H1 (cell line): ENCODE measurements around the gene SLFNL1. TPM values are rescaled to one million over a fixed set of nuclear protein-coding genes. Genes with fewer than 3 reads are reported as not detected.

Experiments
- ATF2 ChIP-seq: IDR thresholded peaks from 2 replicates; pipeline ENCODE4 v1.6.1; 2012; ENCODE audit warnings: low read length, inconsistent platforms
- EGR1 ChIP-seq: IDR thresholded peaks from 2 replicates; pipeline ENCODE4 v1.6.1; 2011; ENCODE audit warnings: low read depth, low read length, borderline replicate concordance
- HDAC6 ChIP-seq: IDR thresholded peaks from one replicate; pipeline ENCODE4 v1.7.1; 2012; ENCODE audit warnings: low read depth, mild to moderate bottlenecking, inconsistent platforms, low read length, moderate library complexity
- KDM5A ChIP-seq: fragments of 200-600 bp; IDR thresholded peaks from 2 replicates; pipeline ENCODE4 v1.7.1; 2012; ENCODE audit warnings: mild to moderate bottlenecking, low read length, inconsistent platforms, mixed read lengths
- SP2 ChIP-seq: IDR thresholded peaks from 2 replicates; pipeline ENCODE4 v1.6.1; 2012; ENCODE audit warnings: mild to moderate bottlenecking, low read length, inconsistent platforms
- SUZ12 ChIP-seq: fragments of 200-600 bp; sonication (generic); IDR thresholded peaks from 2 replicates; pipeline ENCODE4 v1.6.1; 2012; ENCODE audit warnings: mild to moderate bottlenecking, inconsistent platforms, low read length, moderate library complexity, mixed read lengths
- TAF7 ChIP-seq: optimal IDR thresholded peaks from 2 replicates; pipeline ENCODE3; 2011; ENCODE audit warnings: low read depth, mild to moderate bottlenecking, inconsistent platforms, low read length, moderate library complexity, borderline replicate concordance
- polyA plus RNA-seq, 7 experiments: library from polyadenylated mRNA; depleted of rRNA in 3 of 7; stranded (reverse) in 5 of 7; unstranded in 2 of 7; fragments of >200 nt in 5 of 7; fragments of 200-250 nt in 2 of 7; gene quantifications; 1 replicate in 5 of 7; 2 replicates in 1 of 7; 4 replicates in 1 of 7; pipeline versions ENCODE4 v1.2.1 to v1.2.3, GENCODE V29; 2011 to 2013; ENCODE audit warnings: missing spikeins in 2 of 7, mixed read lengths in 2 of 7
- total RNA-seq: library from RNA; stranded (reverse); fragmentation: NEBNext Ultra II Directional; extraction: Animal tissue kit (Norgen Biotek cat#: 25700); gene quantifications from 2 replicates; pipeline ENCODE4 v1.2.1, GENCODE V29; 2021

SLFNL1 gene
- total and polyA plus RNA-seq, 2 of the 8 experiments (the other 6 are each of a cell fraction or from before 2014, with no cell fraction given): not detected

DNA sequence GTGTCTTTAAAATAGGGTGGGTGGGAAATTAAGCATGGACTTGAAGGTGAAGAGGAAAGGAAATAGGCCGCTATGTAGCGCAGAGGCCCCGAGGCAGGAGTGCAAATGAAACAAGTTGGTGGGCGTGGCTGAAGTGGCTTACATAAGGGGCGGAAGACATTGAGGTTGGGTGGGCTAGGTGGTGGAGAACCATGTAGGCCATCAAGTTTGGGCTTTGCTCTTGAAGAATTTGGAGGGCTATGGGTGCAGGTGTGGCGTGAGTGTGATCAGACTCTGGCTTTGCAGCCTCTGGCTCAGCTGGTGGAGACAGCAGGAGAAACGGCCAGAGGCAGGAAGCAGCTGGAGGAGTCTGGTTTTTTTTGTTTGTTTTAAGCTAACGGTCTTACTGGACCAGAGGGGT, 6.7 kb downstream of the SLFNL1 start (continued):
- TF ChIP-seq TAF7: no peak
- TF ChIP-seq ATF2: no peak
- TF ChIP-seq EGR1: no peak
- TF ChIP-seq SUZ12: no peak
- TF ChIP-seq SP2: no peak
- TF ChIP-seq HDAC6: no peak
- no peak for TF ChIP-seq KDM5A
